DND-41 (cell line): ENCODE measurements around the gene MMEL1.

Source experiments
- CTCF ChIP-seq: IDR thresholded peaks from 2 replicates; pipeline ENCODE4 v1.5.1; 2012; ENCODE audit warnings: borderline replicate concordance, low read length, moderate library complexity, mild to moderate bottlenecking; ENCODE audit not compliant: poor library complexity, severe bottlenecking; ENCODE audit errors: extremely low read depth
- EZH2 ChIP-seq: IDR thresholded peaks from 3 replicates; pipeline ENCODE4 v1.6.1; 2012; ENCODE audit warnings: borderline replicate concordance, low read depth, mild to moderate bottlenecking, moderate library complexity, low read length, inconsistent platforms; ENCODE audit not compliant: severe bottlenecking

DNA sequence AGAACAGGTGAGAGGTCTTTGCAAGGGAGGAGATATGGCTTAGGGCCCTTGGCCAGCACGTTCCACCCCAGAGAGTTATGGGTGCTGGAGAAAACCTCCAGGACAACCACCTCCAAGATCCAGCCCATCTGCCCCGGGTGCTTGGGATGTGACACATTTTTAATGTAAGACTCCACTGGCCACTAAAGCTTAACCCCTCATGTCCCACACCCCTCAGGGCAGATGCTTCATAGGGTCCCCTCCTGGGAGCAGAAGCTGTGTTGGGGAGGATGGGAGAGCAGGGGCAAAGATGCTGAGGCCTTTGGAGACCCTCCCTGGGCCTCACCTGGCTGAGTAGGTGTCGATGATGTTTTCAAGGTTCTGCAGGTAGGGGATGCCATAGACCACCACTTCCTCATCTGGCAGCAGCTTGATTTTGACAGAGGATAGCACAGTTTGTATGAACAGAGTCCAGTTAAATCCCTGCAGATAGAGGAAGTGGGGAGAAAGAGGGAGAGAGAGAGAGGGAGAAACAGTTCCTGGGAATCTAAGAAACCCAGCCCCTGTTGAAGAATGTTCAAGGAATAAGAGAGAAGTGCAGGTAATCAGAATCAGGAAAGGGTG is 34.4 kb downstream of the MMEL1 start:
- TF ChIP-seq CTCF: no peak
- TF ChIP-seq EZH2: no peak
